Spleen (tissue), 7 donors: Measurements from ENCODE around the gene SKI.
A peak's percentile ranks its signal among the peaks of the same experiment; 100 is the strongest.

Experiments used
- POLR2A ChIP-seq, 3 donors: fragments of 450-650 bp; IDR thresholded peaks; one replicate each; pipeline ENCODE4 v1.5.1; 2017; ENCODE audit warnings: antibody characterized with exemption in 3 of 3, mild to moderate bottlenecking in 1 of 3
- POLR2AphosphoS5 ChIP-seq, 3 donors: sonication (generic); formaldehyde crosslinking; IDR thresholded peaks; one replicate each; pipeline ENCODE4 v1.5.1; 2017; ENCODE audit warnings: antibody characterized with exemption in 3 of 3
- TF ChIP-seq, protein P1 (sequence below), 11 experiments: fragments of 200-600 bp in 7 of 11; fragments of 450-650 bp in 4 of 11; sonication (generic) in 4 of 11; IDR thresholded peaks in 8 of 11; conservative IDR thresholded peaks in 3 of 11; 1 replicate in 7 of 11; 2 replicates in 4 of 11; pipeline versions ENCODE4 v1.4.0 to v1.8.0; 2016 to 2021; ENCODE audit warnings: antibody characterized with exemption in 11 of 11, inconsistent platforms in 4 of 11, mild to moderate bottlenecking in 1 of 11
- donor health status: DM: no; HTN: no; CAD: no; lungs with moderate emphysema.
- donor health status: DM: no; HTN: no; CAD: no.
- donor health status: DM: no; HTN: no; CAD: no.

DNA sequence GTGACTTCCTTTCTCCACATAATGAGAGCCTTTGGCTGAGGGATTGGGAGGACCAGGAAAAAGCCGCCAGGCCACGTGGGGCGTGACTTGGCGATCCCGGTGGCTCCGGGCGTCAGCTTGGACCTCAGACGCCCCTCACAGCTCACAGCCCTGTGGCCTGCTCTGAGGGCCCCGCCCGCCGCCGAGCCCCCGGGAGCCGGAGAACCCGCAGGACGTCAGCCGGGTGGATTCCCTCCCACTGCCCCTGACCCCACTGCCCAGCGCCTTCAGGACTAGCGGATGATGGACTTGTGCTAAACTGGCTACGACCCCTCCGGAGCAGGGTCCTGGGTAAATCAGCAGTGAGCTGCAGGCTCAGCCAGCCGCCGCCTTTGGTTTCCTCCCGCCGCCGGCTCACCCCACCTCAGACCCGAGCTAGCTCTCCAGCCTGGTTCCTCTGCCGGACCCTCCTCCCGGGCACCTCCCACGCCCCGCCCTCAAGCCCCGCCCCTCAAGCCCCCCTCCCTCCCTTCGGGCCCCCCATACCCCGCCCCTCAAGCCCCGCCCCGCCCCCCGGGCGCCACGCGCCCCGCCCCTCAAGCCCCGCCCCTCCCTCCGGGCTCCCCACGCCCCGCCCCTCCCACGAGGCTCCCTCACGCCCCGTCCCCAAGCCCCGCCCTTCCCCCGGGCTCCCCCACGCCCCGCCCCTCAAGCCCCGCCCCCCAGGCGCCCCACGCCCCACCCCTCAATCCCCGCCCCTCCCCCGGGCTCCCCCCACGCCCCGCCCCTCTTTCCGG, 23.5 kb upstream of the SKI start:
- TF ChIP-seq POLR2A (IDR thresholded peaks at IDR 0.05) (no peak), POLR2AphosphoS5 (IDR thresholded peaks at IDR 0.05) (peak; percentile 38 to 77 (median 67))
- TF ChIP-seq, protein P1, sequence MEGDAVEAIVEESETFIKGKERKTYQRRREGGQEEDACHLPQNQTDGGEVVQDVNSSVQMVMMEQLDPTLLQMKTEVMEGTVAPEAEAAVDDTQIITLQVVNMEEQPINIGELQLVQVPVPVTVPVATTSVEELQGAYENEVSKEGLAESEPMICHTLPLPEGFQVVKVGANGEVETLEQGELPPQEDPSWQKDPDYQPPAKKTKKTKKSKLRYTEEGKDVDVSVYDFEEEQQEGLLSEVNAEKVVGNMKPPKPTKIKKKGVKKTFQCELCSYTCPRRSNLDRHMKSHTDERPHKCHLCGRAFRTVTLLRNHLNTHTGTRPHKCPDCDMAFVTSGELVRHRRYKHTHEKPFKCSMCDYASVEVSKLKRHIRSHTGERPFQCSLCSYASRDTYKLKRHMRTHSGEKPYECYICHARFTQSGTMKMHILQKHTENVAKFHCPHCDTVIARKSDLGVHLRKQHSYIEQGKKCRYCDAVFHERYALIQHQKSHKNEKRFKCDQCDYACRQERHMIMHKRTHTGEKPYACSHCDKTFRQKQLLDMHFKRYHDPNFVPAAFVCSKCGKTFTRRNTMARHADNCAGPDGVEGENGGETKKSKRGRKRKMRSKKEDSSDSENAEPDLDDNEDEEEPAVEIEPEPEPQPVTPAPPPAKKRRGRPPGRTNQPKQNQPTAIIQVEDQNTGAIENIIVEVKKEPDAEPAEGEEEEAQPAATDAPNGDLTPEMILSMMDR (IDR thresholded peaks at IDR 0.05 in 8 of 11, conservative IDR thresholded peaks at IDR 0.05 in 3 of 11): no peak
